ENCODE results near the gene SPRYD3.

- no peak for TF ChIP-seq EZH2 (IDR thresholded peaks at IDR 0.05; ENCODE audit: insufficient read depth, low read length)
- no peak for TF ChIP-seq CTCF (IDR thresholded peaks at IDR 0.05; ENCODE audit: insufficient read depth, low read depth, low read length)
These were observed 41.7 kb upstream of the SPRYD3 start for GRCh38 chr12:53120685-53121525.

Data from astrocyte (in vitro differentiated cells and primary cell).